ENCODE results near the gene COX7A2.
A peak's percentile ranks its signal among the peaks of the same experiment; 100 is the strongest.

Gene COX7A2

DNA sequence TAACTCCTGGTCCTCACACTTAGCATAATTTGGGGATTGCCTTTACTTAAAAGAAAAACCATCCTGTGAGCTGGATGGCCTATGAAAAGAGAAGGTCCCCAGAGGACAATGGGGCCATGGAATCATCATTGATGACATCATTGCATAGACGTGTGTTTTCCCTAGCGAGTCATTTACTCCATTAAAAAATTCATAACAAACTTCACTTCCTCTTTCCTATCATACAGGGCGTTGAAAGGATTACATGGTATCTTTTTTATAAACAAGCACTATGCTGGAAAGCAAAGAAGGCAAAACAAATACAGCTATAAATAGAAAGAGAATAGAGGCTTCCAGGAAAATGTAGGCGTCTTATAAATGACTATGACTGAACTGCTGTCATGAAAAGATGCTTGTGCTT, 26.4 kb downstream of the COX7A2 start:
- peak overlapping the region in 2 of 3 experiments; percentile 56 to 58 for H3K27ac Mint-ChIP-seq
- no peaks in the 10 kb centered on the region for H3K9me3 Mint-ChIP-seq
- no peak overlapping the region for H3K4me3 Mint-ChIP-seq
- peaks cover 4% of the 10 kb centered on the region for H3K27me3 Mint-ChIP-seq (ENCODE audit: low read depth)
- no peaks in the 10 kb centered on the region for H3K36me3 Mint-ChIP-seq (ENCODE audit: low read depth)
- TF ChIP-seq, protein P1, sequence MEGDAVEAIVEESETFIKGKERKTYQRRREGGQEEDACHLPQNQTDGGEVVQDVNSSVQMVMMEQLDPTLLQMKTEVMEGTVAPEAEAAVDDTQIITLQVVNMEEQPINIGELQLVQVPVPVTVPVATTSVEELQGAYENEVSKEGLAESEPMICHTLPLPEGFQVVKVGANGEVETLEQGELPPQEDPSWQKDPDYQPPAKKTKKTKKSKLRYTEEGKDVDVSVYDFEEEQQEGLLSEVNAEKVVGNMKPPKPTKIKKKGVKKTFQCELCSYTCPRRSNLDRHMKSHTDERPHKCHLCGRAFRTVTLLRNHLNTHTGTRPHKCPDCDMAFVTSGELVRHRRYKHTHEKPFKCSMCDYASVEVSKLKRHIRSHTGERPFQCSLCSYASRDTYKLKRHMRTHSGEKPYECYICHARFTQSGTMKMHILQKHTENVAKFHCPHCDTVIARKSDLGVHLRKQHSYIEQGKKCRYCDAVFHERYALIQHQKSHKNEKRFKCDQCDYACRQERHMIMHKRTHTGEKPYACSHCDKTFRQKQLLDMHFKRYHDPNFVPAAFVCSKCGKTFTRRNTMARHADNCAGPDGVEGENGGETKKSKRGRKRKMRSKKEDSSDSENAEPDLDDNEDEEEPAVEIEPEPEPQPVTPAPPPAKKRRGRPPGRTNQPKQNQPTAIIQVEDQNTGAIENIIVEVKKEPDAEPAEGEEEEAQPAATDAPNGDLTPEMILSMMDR (IDR thresholded peaks at IDR 0.05; ENCODE audit: unreplicated experiment in 3 of 3) = no peak
- peaks cover 24% of the 10 kb centered on the region for H3K4me1 Mint-ChIP-seq

DNA sequence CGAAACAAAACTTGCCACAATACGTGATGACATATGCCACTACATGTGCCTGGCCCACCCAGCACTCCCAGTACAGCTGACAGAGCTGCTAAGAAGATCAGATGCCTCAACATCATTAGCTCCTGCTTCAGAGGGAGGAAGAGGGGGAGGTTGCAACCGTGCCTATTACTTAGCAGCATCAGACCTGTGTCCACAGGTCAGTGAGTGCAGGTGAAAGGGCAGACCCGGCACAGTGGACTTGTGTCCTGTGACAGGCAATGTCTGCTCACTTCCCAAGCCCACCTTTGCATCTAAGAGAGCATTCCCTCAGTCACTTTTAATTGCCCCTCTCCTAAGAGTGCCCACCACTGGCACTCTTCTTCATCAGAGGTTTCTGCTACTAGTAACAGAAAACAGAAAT, 28.3 kb downstream of the COX7A2 start:
- no peak overlapping the region for H3K27ac Mint-ChIP-seq
- no peak overlapping the region for H3K4me3 Mint-ChIP-seq
- peaks cover 4% of the 10 kb centered on the region for H3K27me3 Mint-ChIP-seq (ENCODE audit: low read depth)
- TF ChIP-seq, protein P1 (IDR thresholded peaks at IDR 0.05; ENCODE audit: unreplicated experiment in 3 of 3) = no peak
- no peaks in the 10 kb centered on the region for H3K36me3 Mint-ChIP-seq (ENCODE audit: low read depth)
- no peaks in the 10 kb centered on the region for H3K9me3 Mint-ChIP-seq
- H3K4me1 Mint-ChIP-seq = peaks cover 34% of the 10 kb centered on the region

DNA sequence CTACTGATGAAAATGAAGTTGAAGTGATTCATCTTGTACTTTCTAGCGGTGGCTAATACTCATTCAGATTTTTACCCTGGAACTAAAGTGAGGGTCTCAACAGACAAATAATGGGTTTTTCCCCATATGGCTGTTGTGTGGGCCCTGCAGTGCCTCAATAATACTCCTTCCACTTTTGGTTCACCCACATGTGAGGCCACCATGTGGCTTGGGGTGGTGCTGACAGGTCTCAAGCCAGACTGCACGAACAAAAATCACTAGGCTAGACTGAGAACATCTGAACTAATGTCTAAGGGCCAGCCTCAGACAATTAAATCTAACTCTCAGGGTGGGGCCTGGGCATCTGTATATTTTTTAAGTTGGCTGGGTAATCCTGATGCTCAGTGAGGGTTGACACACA, 29.9 kb downstream of the COX7A2 start:
- Mint-ChIP-seq H3K9me3 (no peaks in the 10 kb centered on the region), H3K4me3 (no peak overlapping the region), H3K4me1 (peaks cover 37% of the 10 kb centered on the region), H3K27me3 (ENCODE audit: low read depth) (peaks cover 9% of the 10 kb centered on the region), H3K36me3 (ENCODE audit: low read depth) (no peaks in the 10 kb centered on the region), H3K27ac (no peak overlapping the region)
- TF ChIP-seq, protein P1 (IDR thresholded peaks at IDR 0.05; ENCODE audit: unreplicated experiment in 3 of 3) = no peak

DNA sequence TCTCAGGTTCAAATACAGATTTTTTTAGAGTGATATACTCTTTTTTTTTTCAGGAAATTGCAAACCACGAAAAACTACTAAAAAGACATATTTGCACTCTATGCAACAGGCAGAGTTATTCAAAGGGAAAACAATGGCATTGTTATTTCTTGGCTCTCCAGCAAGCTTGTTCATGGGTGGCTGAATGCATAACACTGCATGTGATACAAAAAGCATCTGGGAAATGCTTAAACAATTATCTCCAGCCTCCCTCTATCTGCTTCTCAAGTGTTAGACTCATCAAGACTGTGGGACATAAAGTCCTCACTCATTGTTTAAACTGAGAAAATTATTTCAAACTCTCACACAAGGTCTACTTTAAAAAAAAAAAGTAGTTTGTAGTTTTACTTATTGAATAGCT, 30.5 kb downstream of the COX7A2 start:
- Mint-ChIP-seq H3K4me3 (no peak overlapping the region), H3K27ac (no peak overlapping the region), H3K9me3 (no peaks in the 10 kb centered on the region), H3K36me3 (ENCODE audit: low read depth) (no peaks in the 10 kb centered on the region), H3K27me3 (ENCODE audit: low read depth) (peaks cover 15% of the 10 kb centered on the region), H3K4me1 (peaks cover 44% of the 10 kb centered on the region)
- TF ChIP-seq, protein P1 (IDR thresholded peaks at IDR 0.05; ENCODE audit: unreplicated experiment in 3 of 3) = no peak

DNA sequence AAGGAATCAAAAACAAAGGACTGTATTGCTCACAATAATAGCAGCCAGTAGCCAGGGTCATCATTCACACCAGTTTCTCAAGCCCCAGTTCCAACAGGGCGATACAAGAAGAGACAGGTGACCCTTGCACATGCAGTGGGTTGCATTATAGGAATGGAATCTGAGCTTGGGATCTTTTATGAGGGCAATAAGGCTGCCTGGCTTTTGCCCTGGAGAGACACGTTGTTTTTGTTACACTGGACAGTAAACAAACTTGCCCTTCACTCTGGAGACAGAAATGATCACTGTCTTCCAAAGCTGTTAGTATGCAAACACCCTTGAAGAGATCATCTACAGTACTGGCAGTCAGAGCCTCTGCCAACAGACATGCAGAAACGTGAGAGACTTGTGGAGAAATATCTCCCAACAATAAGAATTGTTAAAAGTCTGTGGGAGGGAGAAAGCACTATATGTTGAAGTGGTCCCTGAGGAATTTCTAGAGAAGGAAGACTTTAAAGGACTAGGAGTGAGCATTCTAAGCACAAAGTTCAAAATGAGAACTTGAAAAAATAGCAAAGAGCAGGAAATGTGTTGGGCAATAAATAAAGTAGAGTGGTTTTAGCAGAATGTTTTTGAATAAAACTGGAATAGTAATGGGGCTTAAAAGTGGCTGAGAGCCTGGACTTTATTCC, 31.5 kb downstream of the COX7A2 start:
- H3K27ac Mint-ChIP-seq = peak overlapping the region; percentile 10 to 18 (median 13)
- no peaks in the 10 kb centered on the region for H3K36me3 Mint-ChIP-seq (ENCODE audit: low read depth)
- H3K27me3 Mint-ChIP-seq (ENCODE audit: low read depth) = peaks cover 22% of the 10 kb centered on the region
- TF ChIP-seq, protein P1 (IDR thresholded peaks at IDR 0.05; ENCODE audit: unreplicated experiment in 3 of 3) = no peak
- peaks cover 46% of the 10 kb centered on the region for H3K4me1 Mint-ChIP-seq
- H3K9me3 Mint-ChIP-seq = no peaks in the 10 kb centered on the region
- no peak overlapping the region for H3K4me3 Mint-ChIP-seq
